WERI-Rb-1 (cell line): ENCODE data around the gene CDC42BPA.
"Not testable (repeated sequence)": the region's sequence is repeated elsewhere in the genome, so short reads cannot be mapped to it uniquely, and the experiment has no call there.

Experiments
- DNase-seq: peaks from one replicate; pipeline ENCODE4 v3.0.0-alpha.2; 2020
- H3K27ac ChIP-seq: fragments of 250-450 bp; sonication (Bioruptor Pico); 2 replicates; pipeline ENCODE4 v1.5.1; 2020; ENCODE audit warnings: mild to moderate bottlenecking, moderate library complexity
- H3K27me3 ChIP-seq: fragments of 250-450 bp; sonication (Bioruptor Pico); 2 replicates; pipeline ENCODE4 v1.5.1; 2021; ENCODE audit warnings: mild to moderate bottlenecking, low read depth, moderate library complexity; ENCODE audit not compliant: insufficient read depth, severe bottlenecking
- H3K36me3 ChIP-seq: fragments of 250-450 bp; sonication (Bioruptor Pico); 2 replicates; pipeline ENCODE4 v1.5.1; 2020; ENCODE audit warnings: mild to moderate bottlenecking, moderate library complexity
- H3K4me3 ChIP-seq: 2 replicates; pipeline ENCODE4 v1.5.1; 2011; ENCODE audit warnings: low read depth, mild to moderate bottlenecking, control low read depth, low read length
- H3K9me3 ChIP-seq: fragments of 250-450 bp; sonication (Bioruptor Pico); 2 replicates; pipeline ENCODE4 v1.5.1; 2021; ENCODE audit warnings: mild to moderate bottlenecking, moderate library complexity; ENCODE audit not compliant: severe bottlenecking
- TF ChIP-seq, protein P1 (sequence below): IDR thresholded peaks from 2 replicates; pipeline ENCODE4 v1.5.1; 2011; ENCODE audit warnings: low read depth, mild to moderate bottlenecking, control low read depth, inconsistent platforms, low read length

CDC42BPA gene

DNA sequence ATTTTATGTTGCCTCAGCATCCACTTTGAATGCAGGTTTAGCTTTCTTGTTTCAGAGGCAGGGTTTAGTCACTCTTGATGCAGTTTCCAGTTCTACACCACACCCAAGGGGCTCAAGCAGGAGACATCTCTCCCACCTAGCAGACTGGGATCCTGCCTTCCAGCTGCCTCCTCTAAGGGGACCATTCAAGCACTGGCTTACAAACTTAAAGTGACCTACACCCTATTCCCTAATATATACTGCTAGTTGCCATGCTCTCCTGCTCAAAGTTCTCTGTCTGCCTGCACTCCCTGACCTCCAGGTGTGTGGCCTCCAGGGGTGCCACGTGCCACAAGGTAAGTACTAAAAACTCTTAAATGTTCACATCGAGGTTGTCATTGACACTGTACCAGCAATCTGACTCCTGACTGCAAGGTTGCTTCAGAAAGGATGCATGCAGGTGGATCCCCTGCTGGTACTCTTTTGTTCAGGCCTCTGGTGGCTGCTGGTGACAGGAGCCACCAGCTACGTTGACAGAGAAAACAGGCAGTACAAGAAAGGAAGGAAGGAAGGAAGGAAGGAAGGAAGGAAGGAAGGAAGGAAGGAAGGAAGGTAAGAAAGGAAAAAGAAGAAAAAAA, 192.3 kb downstream of the CDC42BPA start:
- TF ChIP-seq, protein P1, sequence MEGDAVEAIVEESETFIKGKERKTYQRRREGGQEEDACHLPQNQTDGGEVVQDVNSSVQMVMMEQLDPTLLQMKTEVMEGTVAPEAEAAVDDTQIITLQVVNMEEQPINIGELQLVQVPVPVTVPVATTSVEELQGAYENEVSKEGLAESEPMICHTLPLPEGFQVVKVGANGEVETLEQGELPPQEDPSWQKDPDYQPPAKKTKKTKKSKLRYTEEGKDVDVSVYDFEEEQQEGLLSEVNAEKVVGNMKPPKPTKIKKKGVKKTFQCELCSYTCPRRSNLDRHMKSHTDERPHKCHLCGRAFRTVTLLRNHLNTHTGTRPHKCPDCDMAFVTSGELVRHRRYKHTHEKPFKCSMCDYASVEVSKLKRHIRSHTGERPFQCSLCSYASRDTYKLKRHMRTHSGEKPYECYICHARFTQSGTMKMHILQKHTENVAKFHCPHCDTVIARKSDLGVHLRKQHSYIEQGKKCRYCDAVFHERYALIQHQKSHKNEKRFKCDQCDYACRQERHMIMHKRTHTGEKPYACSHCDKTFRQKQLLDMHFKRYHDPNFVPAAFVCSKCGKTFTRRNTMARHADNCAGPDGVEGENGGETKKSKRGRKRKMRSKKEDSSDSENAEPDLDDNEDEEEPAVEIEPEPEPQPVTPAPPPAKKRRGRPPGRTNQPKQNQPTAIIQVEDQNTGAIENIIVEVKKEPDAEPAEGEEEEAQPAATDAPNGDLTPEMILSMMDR = no peak
- H3K27ac ChIP-seq = no peak overlapping the region
- no peaks in the 10 kb centered on the region for H3K9me3 ChIP-seq
- H3K4me3 ChIP-seq = no peak overlapping the region
- no peaks in the 10 kb centered on the region for H3K27me3 ChIP-seq
- H3K36me3 ChIP-seq = no peaks in the 10 kb centered on the region
- no peak for DNase-seq

DNA sequence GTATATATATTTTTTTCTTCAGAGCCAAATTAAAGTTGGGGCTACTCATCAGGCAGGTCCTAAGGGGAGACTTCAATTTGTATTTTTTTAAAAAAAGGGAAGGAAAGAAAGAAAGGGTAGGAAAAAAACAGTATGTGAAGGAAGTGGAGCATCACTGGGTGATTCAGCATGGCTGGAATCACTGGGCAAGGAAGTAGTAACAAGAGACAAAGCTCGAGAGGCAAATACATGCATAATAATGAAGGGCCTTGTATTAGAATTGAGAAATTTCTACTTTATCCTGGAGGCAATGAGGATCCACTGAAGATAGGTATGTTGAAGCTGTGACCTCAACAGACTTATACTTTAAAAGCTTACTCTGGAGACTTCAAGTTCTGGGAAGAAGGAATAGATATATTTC, 193.8 kb downstream of the CDC42BPA start:
- no peak overlapping the region for H3K4me3 ChIP-seq
- no peaks in the 10 kb centered on the region for H3K9me3 ChIP-seq
- TF ChIP-seq, protein P1 = no peak
- H3K36me3 ChIP-seq = no peaks in the 10 kb centered on the region
- no peaks in the 10 kb centered on the region for H3K27me3 ChIP-seq
- no peak for DNase-seq
- H3K27ac ChIP-seq = no peak overlapping the region

DNA sequence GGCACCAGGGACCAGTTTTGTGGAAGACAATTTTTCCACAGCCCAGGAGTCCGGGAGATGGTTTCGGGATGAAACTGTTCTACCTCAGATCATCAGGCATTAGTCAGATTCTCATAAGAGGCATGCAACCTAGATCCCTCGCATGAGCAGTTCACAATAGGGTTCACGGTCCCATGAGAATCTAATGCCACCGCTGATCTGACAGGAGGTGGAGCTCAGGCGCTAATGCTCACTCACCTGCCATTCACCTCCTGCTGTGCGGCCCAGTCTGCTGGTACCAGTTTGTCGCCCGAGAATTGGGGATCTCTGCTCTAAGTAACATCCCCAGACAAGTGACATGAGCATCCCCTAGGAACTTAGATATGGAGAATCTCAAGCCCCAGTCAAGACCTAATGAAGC, 197.5 kb downstream of the CDC42BPA start:
- H3K9me3 ChIP-seq = no peaks in the 10 kb centered on the region
- H3K36me3 ChIP-seq = no peaks in the 10 kb centered on the region
- no peak overlapping the region for H3K4me3 ChIP-seq
- TF ChIP-seq, protein P1 = no peak
- no peak overlapping the region for H3K27ac ChIP-seq
- no peak for DNase-seq
- no peaks in the 10 kb centered on the region for H3K27me3 ChIP-seq

DNA sequence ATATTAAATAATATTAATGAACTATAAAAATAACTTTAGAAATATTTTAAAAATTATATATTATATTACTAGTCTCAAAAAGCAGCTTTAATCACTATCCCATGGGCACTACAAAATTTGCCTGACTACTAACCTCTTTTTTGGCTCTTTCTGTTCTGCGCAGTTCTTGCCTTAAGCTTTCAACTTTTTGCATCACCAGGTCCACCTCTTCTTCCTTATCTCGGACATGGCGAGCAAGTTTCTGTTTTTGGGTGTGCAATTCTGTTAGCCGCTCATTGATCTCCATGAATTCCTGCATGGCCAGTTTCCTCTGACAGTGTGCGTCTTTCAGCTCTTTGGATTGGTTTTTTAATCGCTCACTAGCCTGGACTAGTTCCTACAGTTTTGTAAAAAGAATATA, 205.8 kb downstream of the CDC42BPA start:
- Histone ChIP-seq H3K27me3 (no peaks in the 10 kb centered on the region), H3K27ac (no peak overlapping the region), H3K9me3 (no peaks in the 10 kb centered on the region), H3K36me3 (no peaks in the 10 kb centered on the region), H3K4me3 (no peak overlapping the region)
- no peak for DNase-seq
- TF ChIP-seq, protein P1 = no peak

DNA sequence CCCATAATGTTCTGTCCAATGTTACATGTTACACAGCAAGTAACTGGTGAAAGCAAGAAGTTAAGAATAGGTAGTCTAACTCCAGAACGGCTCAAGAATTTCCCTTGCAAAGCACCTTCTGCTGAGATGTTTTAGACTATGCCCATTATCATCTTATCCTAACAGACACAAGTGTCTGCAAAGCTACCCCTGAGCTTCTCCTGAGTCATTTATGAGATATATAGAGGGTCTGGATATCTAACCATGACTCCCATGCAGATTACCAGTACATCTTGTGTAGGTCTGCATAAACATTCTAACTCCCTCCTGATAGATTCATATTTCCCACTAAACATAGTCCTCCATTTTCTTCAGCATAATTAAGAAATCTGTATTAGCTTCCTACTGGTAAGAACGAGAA, 206.5 kb downstream of the CDC42BPA start:
- Histone ChIP-seq H3K27ac (no peak overlapping the region), H3K4me3 (no peak overlapping the region), H3K27me3 (no peaks in the 10 kb centered on the region), H3K9me3 (no peaks in the 10 kb centered on the region), H3K36me3 (no peaks in the 10 kb centered on the region)
- DNase-seq = no peak
- TF ChIP-seq, protein P1 = no peak

DNA sequence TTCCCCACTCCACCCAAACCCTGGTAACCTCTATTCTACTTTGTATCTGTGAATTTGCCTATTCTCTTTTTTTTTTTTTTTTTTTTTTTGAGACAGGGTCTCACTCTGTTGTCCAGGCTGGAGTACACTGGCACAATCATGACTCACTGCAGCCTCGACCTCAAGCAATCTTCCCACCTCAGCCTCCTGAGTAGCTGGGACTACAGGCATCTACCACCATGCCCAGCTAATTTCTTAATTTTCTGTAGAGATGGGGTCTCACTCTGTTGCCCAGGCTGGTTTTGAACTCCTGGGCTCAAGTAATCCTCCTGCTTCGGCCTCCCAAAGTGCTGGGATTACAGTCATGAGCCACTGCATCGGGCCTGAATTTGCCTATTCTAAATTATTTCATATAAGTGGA, 213.0 kb downstream of the CDC42BPA start:
- DNase-seq, H3K4me3 ChIP-seq, H3K27ac ChIP-seq, H3K9me3 ChIP-seq, H3K27me3 ChIP-seq, H3K36me3 ChIP-seq: not testable (repeated sequence)
